GM12878 (cell line): ENCODE results near the gene LRBA. TPM values are rescaled to one million over a fixed set of nuclear protein-coding genes. Genes with fewer than 3 reads are reported as not detected.
"Not testable (repeated sequence)": the region's sequence is repeated elsewhere in the genome, so short reads cannot be mapped to it uniquely, and the experiment has no call there.

Experiments used
- ATAC-seq: fragments of 200-7000 bp; cut with Tn5 transposase; 3 replicates; pipeline ENCODE4 v1.9.1; 2020; ENCODE audit warnings: mild to moderate bottlenecking, moderate library complexity
- BruUV-seq: library from RNA; stranded (reverse); fragments of 400-500 nt; replicated peaks from 2 replicates; lab custom pipeline; 2021; lab: Mats Ljungman, UMichigan
- CTCF ChIA-PET: fragments of 300-600 bp; sonication (Branson Sonifier 250); formaldehyde crosslinking; extraction: SDS; loops from one replicate; lab custom pipeline; 2021; ENCODE audit warnings: inconsistent platforms; lab: Yijun Ruan, JAX
- POLR2A ChIA-PET: fragments of 350-600 bp; formaldehyde crosslinking; extraction: SDS; loops from one replicate; lab custom pipeline; 2021; ENCODE audit warnings: inconsistent platforms; lab: Charles Lee
- RAD21 ChIA-PET: fragments of 300-600 bp; sonication (Branson Sonifier 250); formaldehyde crosslinking; loops from one replicate; lab custom pipeline; 2023; ENCODE audit warnings: antibody characterized with exemption; ENCODE audit not compliant: unreplicated experiment; lab: Charles Lee
- SMC1A ChIA-PET: fragments of 300-600 bp; sonication (Branson Sonifier 250); formaldehyde crosslinking; loops from one replicate; lab custom pipeline; 2023; ENCODE audit not compliant: unreplicated experiment, uncharacterized antibody; lab: Charles Lee
- DNase-seq: peaks from one replicate; pipeline ENCODE4 v3.0.0-alpha.2; 2011; ENCODE audit warnings: low read depth, low spot score
- FAIRE-seq: peaks from 3 replicates; lab custom pipeline; 2011; peaks lifted over from hg19 to GRCh38; lab: Jason Lieb, UNC
- H2AFZ ChIP-seq: 2 replicates; pipeline ENCODE4 v1.6.0; 2011; ENCODE audit warnings: low read depth, low read length, control low read depth; ENCODE audit not compliant: control insufficient read depth
- H3K27ac ChIP-seq: 2 replicates; pipeline ENCODE4 v1.5.1; 2011; ENCODE audit warnings: control low read depth; ENCODE audit not compliant: control insufficient read depth, insufficient read depth
- H3K27me3 ChIP-seq, 2 experiments: replicated peaks in 1 of 2; 2 replicates each; pipeline versions ENCODE4 v1.6.0 to v1.6.1; 2011; ENCODE audit warnings: low read length in 1 of 2; ENCODE audit not compliant: control insufficient read depth in 2 of 2, insufficient read depth in 2 of 2
- H3K36me3 ChIP-seq, 2 experiments: 2 replicates each; pipeline ENCODE4 v1.5.1; 2011; ENCODE audit warnings: low read length in 1 of 2; ENCODE audit not compliant: control insufficient read depth in 2 of 2, insufficient read depth in 2 of 2
- H3K4me1 ChIP-seq: 2 replicates; pipeline ENCODE4 v1.6.1; 2011; ENCODE audit warnings: mild to moderate bottlenecking, low read length, moderate library complexity, mixed read lengths; ENCODE audit not compliant: control insufficient read depth, insufficient read depth
- H3K4me2 ChIP-seq: 2 replicates; pipeline ENCODE4 v1.6.0; 2011; ENCODE audit warnings: control low read depth; ENCODE audit not compliant: control insufficient read depth, insufficient read depth
- H3K4me3 ChIP-seq: fragments of 200-600 bp; sonication (generic); 2 replicates; pipeline ENCODE4 v1.5.1; 2016
- H3K79me2 ChIP-seq: 2 replicates; pipeline ENCODE4 v1.6.0; 2011; ENCODE audit warnings: low read length; ENCODE audit not compliant: control insufficient read depth, insufficient read depth
- H3K9ac ChIP-seq: 2 replicates; pipeline ENCODE4 v1.8.0; 2011; ENCODE audit warnings: low read length, control low read depth, mixed read lengths; ENCODE audit not compliant: control insufficient read depth, insufficient read depth
- H3K9me3 ChIP-seq: replicated peaks from 3 replicates; pipeline ENCODE4 v1.5.1; 2011; ENCODE audit warnings: mild to moderate bottlenecking, low read length; ENCODE audit not compliant: control insufficient read depth, insufficient read depth
- H4K20me1 ChIP-seq: 2 replicates; pipeline ENCODE4 v1.6.0; 2011; ENCODE audit not compliant: control insufficient read depth, insufficient read depth
- ETV6 ChIP-seq, 2 experiments: fragments of 450-650 bp in 1 of 2; IDR thresholded peaks in 1 of 2; conservative IDR thresholded peaks in 1 of 2; 2 replicates each; pipeline ENCODE4 v1.6.1; 2014; ENCODE audit warnings: antibody characterized with exemption in 1 of 2, borderline replicate concordance in 1 of 2, low read depth in 1 of 2, mild to moderate bottlenecking in 1 of 2, moderate library complexity in 1 of 2
- EZH2 ChIP-seq: IDR thresholded peaks from 2 replicates; pipeline ENCODE4 v1.6.1; 2012; ENCODE audit warnings: low read depth, mild to moderate bottlenecking, control low read depth, inconsistent platforms, low read length, borderline replicate concordance; ENCODE audit not compliant: control insufficient read depth
- FOXK2 ChIP-seq: fragments of 450-650 bp; IDR thresholded peaks from 2 replicates; pipeline ENCODE4 v1.6.1; 2017; ENCODE audit warnings: mild to moderate bottlenecking, moderate library complexity
- NFIC ChIP-seq: IDR thresholded peaks from 2 replicates; pipeline ENCODE4 v1.6.1; 2012; ENCODE audit warnings: low read depth, mild to moderate bottlenecking, inconsistent platforms, low read length, moderate library complexity
- NKRF ChIP-seq: fragments of 450-650 bp; conservative IDR thresholded peaks from 2 replicates; pipeline ENCODE4 v1.6.1; 2017; ENCODE audit warnings: mild to moderate bottlenecking, moderate library complexity
- NR2C2 ChIP-seq: IDR thresholded peaks from 2 replicates; pipeline ENCODE4 v1.6.1; 2011; ENCODE audit warnings: borderline replicate concordance, low read depth; ENCODE audit not compliant: control insufficient read depth, insufficient read length
- PBX3 ChIP-seq: IDR thresholded peaks from 2 replicates; pipeline ENCODE4 v1.6.1; 2011; ENCODE audit warnings: mild to moderate bottlenecking, low read depth, low read length, moderate library complexity; ENCODE audit not compliant: insufficient replicate concordance
- SREBF2 ChIP-seq: IDR thresholded peaks from 2 replicates; pipeline ENCODE4 v1.6.1; 2012; ENCODE audit warnings: mild to moderate bottlenecking, low read length
- ZBTB4 ChIP-seq: fragments of 450-650 bp; formaldehyde crosslinking; IDR thresholded peaks from 2 replicates; pipeline ENCODE4 v1.4.0; 2022; ENCODE audit warnings: mild to moderate bottlenecking, moderate library complexity
- ZNF274 ChIP-seq: IDR thresholded peaks from one replicate; pipeline ENCODE4 v1.8.0; 2011; ENCODE audit not compliant: insufficient read length, insufficient read depth
- WGBS: methylation state at CpG from one replicate; pipeline ENCODE4 v1.1.6; 2016; ENCODE audit warnings: low lambda C conversion rate; ENCODE audit not compliant: insufficient replicate concordance, insufficient coverage; ENCODE audit errors: missing lambda C conversion rate; 5-methylcytosine and 5-hydroxymethylcytosine counted together
- in situ Hi-C: fragments of 300-500 bp; cut with MboI; formaldehyde crosslinking; loops from 9 replicates; pipeline ENCODE4 v1.14.3; 2018; ENCODE audit warnings: mixed read lengths
- intact Hi-C: fragments of 100-400 bp; cut with micrococcal nuclease; formaldehyde crosslinking; loops from one replicate; pipeline ENCODE4 v1.14.2; 2022; ENCODE audit not compliant: unreplicated experiment
- polyA plus RNA-seq, 11 experiments: library from polyadenylated mRNA; depleted of rRNA in 4 of 11; unstranded in 6 of 11; stranded (reverse) in 5 of 11; fragments of >200 nt; fragmentation: Nextera tagmentation in 4 of 11; fragmentation: Illumina TruSeq in 1 of 11; extraction: Ambion mirVana in 4 of 11; extraction: Trizol in 1 of 11; gene quantifications; 1 replicate in 1 of 11; 2 replicates in 10 of 11; pipeline versions ENCODE4 v1.2.1 to v1.2.3, GENCODE V29; 2011 to 2016; ENCODE audit warnings: inconsistent platforms in 2 of 11, missing spikeins in 2 of 11, low read depth in 1 of 11
- total RNA-seq, 4 experiments: library from RNA; depleted of rRNA in 3 of 4; stranded (reverse); fragments of >200 nt in 3 of 4; fragmentation: Illumina TruSeq in 1 of 4; extraction: Trizol in 1 of 4; gene quantifications; 2 replicates each; pipeline versions ENCODE4 v1.2.1 to v1.2.3, GENCODE V29; 2013 to 2021

Gene LRBA
- total and polyA plus RNA-seq, 10 of the 15 experiments (the other 5 are each of a cell fraction or from before 2014, with no cell fraction given), result 20.3 to 93.4 (median 55.0) TPM

GRCh38 chr4:150742930-150743329 lies 272.2 kb downstream of the LRBA start:
- H3K9me3 ChIP-seq, DNase-seq, CTCF ChIA-PET, intact Hi-C loops, H3K27me3 ChIP-seq, H3K27ac ChIP-seq, FAIRE-seq, H3K9ac ChIP-seq, RAD21 ChIA-PET, in situ Hi-C loops, BruUV-seq, ATAC-seq, H3K4me1 ChIP-seq, POLR2A ChIA-PET, H3K79me2 ChIP-seq, H3K4me2 ChIP-seq, H3K4me3 ChIP-seq, H3K36me3 ChIP-seq, H2AFZ ChIP-seq, H4K20me1 ChIP-seq: not testable (repeated sequence)
- SMC1A ChIA-PET, result interaction anchor here (1.0 to 1.4 kb wide), 3 partner anchors 19 to 27 kb away, joined by 3 to 4 read pairs (median 3); no protein-coding TSS in a partner anchor
- 64% methylated on average over 6 of the region's 6 CpGs for whole genome bisulfite sequencing

GRCh38 chr4:150739591-150739990 lies 275.5 kb downstream of the LRBA start:
- ChIA-PET RAD21 (no interaction called here), SMC1A (interaction anchor here (1.3 kb wide), 1 partner anchor 14 kb away, joined by 4 read pairs; no protein-coding TSS in a partner anchor), POLR2A (interaction anchor here (0.7 kb wide), 1 partner anchor 28 kb away, joined by 7 read pairs; no protein-coding TSS in a partner anchor), CTCF (no interaction called here)
- no peaks in the 10 kb centered on the region for H3K4me1 ChIP-seq
- no peaks in the 10 kb centered on the region for H3K79me2 ChIP-seq
- intact Hi-C loops, result no loop called here
- no TSS peak for BruUV-seq
- H3K27me3 ChIP-seq, result no peaks in the 10 kb centered on the region
- 80% methylated on average over 3 of the region's 3 CpGs for WGBS
- FAIRE-seq (no peak), ATAC-seq (no peak), DNase-seq (no peak)
- in situ Hi-C loops, result no loop called here
- H2AFZ ChIP-seq, result no peak overlapping the region
- no peaks in the 10 kb centered on the region for H3K36me3 ChIP-seq
- no peak overlapping the region for H3K4me2 ChIP-seq
- H3K27ac ChIP-seq, result no peak overlapping the region
- H3K9ac ChIP-seq, result no peak overlapping the region
- no peaks in the 10 kb centered on the region for H3K9me3 ChIP-seq
- no peak overlapping the region for H3K4me3 ChIP-seq
- no peaks in the 10 kb centered on the region for H4K20me1 ChIP-seq
- TF ChIP-seq SREBF2, result no peak
- no peak for TF ChIP-seq NFIC
- no peak for TF ChIP-seq PBX3
- TF ChIP-seq ZBTB4 (CRISPR knock-in tag), result no peak
- no peak for TF ChIP-seq NKRF
- TF ChIP-seq NR2C2, result no peak
- no peak for TF ChIP-seq EZH2
- TF ChIP-seq ETV6 (conservative IDR thresholded peaks at IDR 0.05 in 1 of 2, IDR thresholded peaks at IDR 0.05 in 1 of 2; ENCODE audit: borderline replicate concordance in 1 of 2, low read depth in 1 of 2), result no peak
- TF ChIP-seq FOXK2, result no peak
- no peak for TF ChIP-seq ZNF274
